Fibroblast of lung (primary cell): ENCODE results near the gene RETREG2. TPM values are rescaled to one million over a fixed set of nuclear protein-coding genes. Genes with fewer than 3 reads are reported as not detected.

Experiments used
- DNase-seq, 2 donors: peaks; one replicate each; pipeline versions ENCODE4 v3.0.0 to v3.0.0-alpha.2; 2010; ENCODE audit warnings: low read depth in 2 of 2
- H2AFZ ChIP-seq: 2 replicates; pipeline ENCODE4 v1.5.1; 2012; ENCODE audit warnings: low read length, control low read depth, inconsistent platforms
- H3K27ac ChIP-seq: 2 replicates; pipeline ENCODE4 v1.5.1; 2011; ENCODE audit warnings: low read length, control low read depth; ENCODE audit not compliant: insufficient read depth
- H3K27me3 ChIP-seq: 2 replicates; pipeline ENCODE4 v1.5.1; 2011; ENCODE audit warnings: mild to moderate bottlenecking, low read length; ENCODE audit not compliant: control insufficient read depth, insufficient read depth
- H3K36me3 ChIP-seq: 2 replicates; pipeline ENCODE4 v1.5.1; 2011; ENCODE audit warnings: low read length; ENCODE audit not compliant: control insufficient read depth, insufficient read depth
- H3K4me1 ChIP-seq: 2 replicates; pipeline ENCODE4 v1.5.1; 2011; ENCODE audit warnings: low read length; ENCODE audit not compliant: control insufficient read depth, insufficient read depth; ENCODE audit errors: extremely low read depth
- H3K4me2 ChIP-seq: 2 replicates; pipeline ENCODE4 v1.5.1; 2011; ENCODE audit warnings: low read length, control low read depth; ENCODE audit not compliant: insufficient read depth; ENCODE audit errors: extremely low read depth
- H3K4me3 ChIP-seq, 4 experiments: fragments of 200-600 bp in 1 of 4; sonication (generic) in 1 of 4; replicated peaks in 1 of 4; 2 replicates each; pipeline ENCODE4 v1.5.1; 2011 to 2016; ENCODE audit warnings: low read length in 4 of 4, low read depth in 3 of 4, mild to moderate bottlenecking in 3 of 4, control low read depth in 2 of 4, inconsistent platforms in 1 of 4, mixed read lengths in 1 of 4; ENCODE audit not compliant: insufficient read depth in 1 of 4; ENCODE audit errors: control extremely low read depth in 1 of 4
- H3K79me2 ChIP-seq: 2 replicates; pipeline ENCODE4 v1.5.1; 2012; ENCODE audit warnings: mild to moderate bottlenecking, low read length, inconsistent platforms; ENCODE audit not compliant: control insufficient read depth, insufficient read depth
- H3K9ac ChIP-seq: 2 replicates; pipeline ENCODE4 v1.5.1; 2011; ENCODE audit warnings: mild to moderate bottlenecking, low read length, control low read depth; ENCODE audit not compliant: insufficient read depth
- H3K9me3 ChIP-seq: 2 replicates; pipeline ENCODE4 v1.5.1; 2012; ENCODE audit warnings: low read depth, low read length; ENCODE audit not compliant: control insufficient read depth, insufficient read depth
- H4K20me1 ChIP-seq: 2 replicates; pipeline ENCODE4 v1.5.1; 2011; ENCODE audit warnings: low read length; ENCODE audit not compliant: control insufficient read depth, insufficient read depth; ENCODE audit errors: extremely low read depth
- EZH2 ChIP-seq: IDR thresholded peaks from 2 replicates; pipeline ENCODE4 v1.5.1; 2012; ENCODE audit warnings: low read length, control low read depth, mild to moderate bottlenecking; ENCODE audit errors: missing control alignments
- polyA plus RNA-seq, 2 donors: library from polyadenylated mRNA; depleted of rRNA in 1 of 2; stranded (reverse) in 1 of 2; unstranded in 1 of 2; fragments of >200 nt; gene quantifications; 2 replicates each; pipeline ENCODE4 v1.2.1, GENCODE V29; 2011 to 2012; ENCODE audit warnings: missing spikeins in 1 of 2
- total RNA-seq: library from RNA; depleted of rRNA; stranded (reverse); fragments of >200 nt; gene quantifications from 2 replicates; pipeline ENCODE4 v1.2.1, GENCODE V29; 2014
- TF ChIP-seq, protein P1 (sequence below), 2 donors: IDR thresholded peaks in 1 of 2; conservative IDR thresholded peaks in 1 of 2; 1 replicate in 1 of 2; 2 replicates in 1 of 2; pipeline ENCODE4 v1.5.1; 2011 to 2012; ENCODE audit warnings: low read length in 2 of 2, control low read depth in 1 of 2, inconsistent platforms in 1 of 2, low read depth in 1 of 2, mild to moderate bottlenecking in 1 of 2

RETREG2 gene
- total and polyA plus RNA-seq, 2 donors (not counting 1 experiment from before 2014, with no cell fraction given) = 64.6 to 88.7 TPM

DNA sequence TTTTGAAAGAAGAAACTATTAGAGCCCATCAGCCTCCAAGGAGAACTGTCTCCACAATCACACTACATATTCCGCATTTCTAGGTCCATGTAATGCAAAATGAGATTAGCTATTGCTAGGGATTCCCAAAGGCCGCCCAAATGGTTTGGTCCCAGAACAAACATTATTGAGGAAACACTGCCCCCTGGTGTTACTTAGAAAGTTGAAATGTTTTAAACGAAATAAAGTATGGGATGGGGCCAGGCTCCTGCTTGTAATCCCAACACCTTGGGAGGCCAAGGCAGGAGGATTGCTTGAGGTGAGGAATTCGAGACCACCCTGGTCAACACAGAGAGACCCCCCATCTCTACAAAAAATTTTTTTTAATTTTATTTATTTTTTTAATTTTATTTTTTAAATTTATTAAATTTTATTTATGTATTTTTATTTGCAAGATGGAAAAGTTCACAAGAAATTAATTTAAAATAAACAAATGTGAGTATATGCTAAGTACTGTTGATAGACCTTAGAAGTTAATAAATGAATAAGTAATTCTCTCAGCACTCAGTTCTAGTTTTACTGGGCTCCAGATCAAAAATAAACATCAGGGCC, 22.9 kb upstream of the RETREG2 start:
- H3K4me3 ChIP-seq = no peak overlapping the region
- no peaks in the 10 kb centered on the region for H3K27me3 ChIP-seq
- no peaks in the 10 kb centered on the region for H3K79me2 ChIP-seq
- no peak overlapping the region for H3K27ac ChIP-seq
- H3K4me1 ChIP-seq = no peaks in the 10 kb centered on the region
- H2AFZ ChIP-seq = no peak overlapping the region
- H3K9me3 ChIP-seq = no peaks in the 10 kb centered on the region
- no peak overlapping the region for H3K4me2 ChIP-seq
- H3K9ac ChIP-seq = no peak overlapping the region
- no peaks in the 10 kb centered on the region for H4K20me1 ChIP-seq
- H3K36me3 ChIP-seq = no peaks in the 10 kb centered on the region
- peak; percentile 46 to 80 for DNase-seq
- TF ChIP-seq, protein P1, sequence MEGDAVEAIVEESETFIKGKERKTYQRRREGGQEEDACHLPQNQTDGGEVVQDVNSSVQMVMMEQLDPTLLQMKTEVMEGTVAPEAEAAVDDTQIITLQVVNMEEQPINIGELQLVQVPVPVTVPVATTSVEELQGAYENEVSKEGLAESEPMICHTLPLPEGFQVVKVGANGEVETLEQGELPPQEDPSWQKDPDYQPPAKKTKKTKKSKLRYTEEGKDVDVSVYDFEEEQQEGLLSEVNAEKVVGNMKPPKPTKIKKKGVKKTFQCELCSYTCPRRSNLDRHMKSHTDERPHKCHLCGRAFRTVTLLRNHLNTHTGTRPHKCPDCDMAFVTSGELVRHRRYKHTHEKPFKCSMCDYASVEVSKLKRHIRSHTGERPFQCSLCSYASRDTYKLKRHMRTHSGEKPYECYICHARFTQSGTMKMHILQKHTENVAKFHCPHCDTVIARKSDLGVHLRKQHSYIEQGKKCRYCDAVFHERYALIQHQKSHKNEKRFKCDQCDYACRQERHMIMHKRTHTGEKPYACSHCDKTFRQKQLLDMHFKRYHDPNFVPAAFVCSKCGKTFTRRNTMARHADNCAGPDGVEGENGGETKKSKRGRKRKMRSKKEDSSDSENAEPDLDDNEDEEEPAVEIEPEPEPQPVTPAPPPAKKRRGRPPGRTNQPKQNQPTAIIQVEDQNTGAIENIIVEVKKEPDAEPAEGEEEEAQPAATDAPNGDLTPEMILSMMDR (conservative IDR thresholded peaks at IDR 0.05 in 1 of 2, IDR thresholded peaks at IDR 0.05 in 1 of 2; ENCODE audit: low read depth in 1 of 2, low read length in 2 of 2) = peak; percentile 40 to 47
- TF ChIP-seq EZH2 = no peak

DNA sequence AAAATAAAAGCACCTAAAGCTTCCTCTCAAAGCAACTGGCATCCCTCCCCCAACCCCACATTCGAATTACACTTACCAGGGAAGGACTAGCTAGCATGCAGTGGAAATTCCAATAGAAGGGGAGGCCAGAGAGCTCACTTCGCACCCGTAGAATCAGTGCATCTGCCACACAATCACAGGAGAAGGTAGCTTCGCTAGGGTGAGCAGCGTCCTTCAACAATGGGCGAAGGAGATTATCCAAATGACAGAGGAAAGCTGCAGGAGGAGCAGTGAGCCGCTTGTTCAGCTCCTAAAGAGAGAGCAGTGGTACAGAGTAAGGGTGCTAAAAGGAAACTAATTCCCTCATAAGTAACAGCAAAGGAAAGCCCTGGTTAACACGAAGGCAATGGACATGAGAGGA, 20.7 kb upstream of the RETREG2 start:
- H3K4me1 ChIP-seq = peaks cover 4% of the 10 kb centered on the region
- no peaks in the 10 kb centered on the region for H3K79me2 ChIP-seq
- H3K4me3 ChIP-seq = no peak overlapping the region
- H3K27me3 ChIP-seq = no peaks in the 10 kb centered on the region
- TF ChIP-seq, protein P1 (conservative IDR thresholded peaks at IDR 0.05 in 1 of 2, IDR thresholded peaks at IDR 0.05 in 1 of 2; ENCODE audit: low read depth in 1 of 2, low read length in 2 of 2) = no peak
- no peak for TF ChIP-seq EZH2
- no peak for DNase-seq
- H2AFZ ChIP-seq = no peak overlapping the region
- H3K36me3 ChIP-seq = no peaks in the 10 kb centered on the region
- no peak overlapping the region for H3K9ac ChIP-seq
- no peak overlapping the region for H3K4me2 ChIP-seq
- H3K9me3 ChIP-seq = no peaks in the 10 kb centered on the region
- no peaks in the 10 kb centered on the region for H4K20me1 ChIP-seq
- no peak overlapping the region for H3K27ac ChIP-seq

DNA sequence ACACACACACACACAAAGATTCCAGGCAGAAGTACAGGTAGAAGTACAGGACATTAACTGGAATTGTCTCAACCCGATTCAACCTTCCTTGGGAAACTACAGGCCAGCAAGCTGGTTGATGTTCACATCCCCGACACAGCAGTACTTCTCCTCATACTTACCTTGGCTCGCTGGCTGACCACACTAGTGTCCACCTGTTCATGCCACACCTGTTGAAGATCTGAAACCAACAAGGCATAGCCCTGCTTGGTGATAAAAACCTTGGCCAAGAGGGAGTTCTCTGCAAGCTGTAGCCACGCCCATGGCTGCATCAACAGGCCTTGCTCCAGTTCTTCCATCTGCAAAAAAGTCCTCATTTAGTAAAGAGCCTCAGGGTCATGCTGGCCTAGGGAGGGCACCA, 20.1 kb upstream of the RETREG2 start:
- no peak overlapping the region for H3K4me2 ChIP-seq
- H2AFZ ChIP-seq = no peak overlapping the region
- H4K20me1 ChIP-seq = no peaks in the 10 kb centered on the region
- TF ChIP-seq, protein P1 (conservative IDR thresholded peaks at IDR 0.05 in 1 of 2, IDR thresholded peaks at IDR 0.05 in 1 of 2; ENCODE audit: low read depth in 1 of 2, low read length in 2 of 2) = no peak
- no peak for TF ChIP-seq EZH2
- H3K79me2 ChIP-seq = no peaks in the 10 kb centered on the region
- H3K36me3 ChIP-seq = no peaks in the 10 kb centered on the region
- H3K27ac ChIP-seq = no peak overlapping the region
- no peak overlapping the region for H3K4me3 ChIP-seq
- peaks cover 4% of the 10 kb centered on the region for H3K4me1 ChIP-seq
- no peak overlapping the region for H3K9ac ChIP-seq
- H3K27me3 ChIP-seq = no peaks in the 10 kb centered on the region
- H3K9me3 ChIP-seq = no peaks in the 10 kb centered on the region
- no peak for DNase-seq
